Mesenchymal stem cell (in vitro differentiated cells and primary cell): Measurements from ENCODE around the gene BNC2.

Source experiments
- DNase-seq: peaks from one replicate; pipeline ENCODE4 v3.0.0-alpha.2; 2013
- H2AFZ ChIP-seq: one replicate; pipeline ENCODE4 v1.6.1; 2013; ENCODE audit warnings: low read depth, mild to moderate bottlenecking, control low read depth, inconsistent platforms, low read length, moderate library complexity
- H2AK5ac ChIP-seq: 2 replicates; pipeline ENCODE4 v1.6.1; 2013; ENCODE audit warnings: low read length, moderate library complexity, mild to moderate bottlenecking, inconsistent platforms; ENCODE audit not compliant: severe bottlenecking
- H2BK120ac ChIP-seq: one replicate; pipeline ENCODE4 v1.6.1; 2013; ENCODE audit warnings: low read depth, mild to moderate bottlenecking, inconsistent platforms, low read length, moderate library complexity
- H2BK12ac ChIP-seq, 2 experiments: one replicate each; pipeline ENCODE4 v1.6.1; 2013; ENCODE audit warnings: inconsistent platforms in 2 of 2, low read length in 2 of 2, mild to moderate bottlenecking in 2 of 2, moderate library complexity in 2 of 2, control low read depth in 1 of 2
- H2BK15ac ChIP-seq: one replicate; pipeline ENCODE4 v1.6.1; 2013; ENCODE audit warnings: mild to moderate bottlenecking, low read depth, inconsistent platforms; ENCODE audit not compliant: poor library complexity, severe bottlenecking
- H2BK5ac ChIP-seq: 2 replicates; pipeline ENCODE4 v1.6.1; 2013; ENCODE audit warnings: low read depth, mild to moderate bottlenecking, low read length, control low read depth, inconsistent platforms; ENCODE audit not compliant: poor library complexity, severe bottlenecking
- H3K14ac ChIP-seq, 2 experiments: one replicate each; pipeline ENCODE4 v1.6.1; 2013; ENCODE audit warnings: inconsistent platforms in 2 of 2, low read length in 2 of 2, control low read depth in 1 of 2, mild to moderate bottlenecking in 1 of 2, moderate library complexity in 1 of 2
- H3K18ac ChIP-seq, 2 experiments: one replicate each; pipeline ENCODE4 v1.6.1; 2013; ENCODE audit warnings: inconsistent platforms in 2 of 2, low read length in 2 of 2, control low read depth in 1 of 2, low read depth in 1 of 2, mild to moderate bottlenecking in 1 of 2
- H3K23ac ChIP-seq, 2 experiments: one replicate each; pipeline ENCODE4 v1.6.1; 2013; ENCODE audit warnings: inconsistent platforms in 2 of 2, low read length in 2 of 2, mild to moderate bottlenecking in 2 of 2, moderate library complexity in 2 of 2, control low read depth in 1 of 2
- H3K27ac ChIP-seq: 2 replicates; pipeline ENCODE4 v1.5.1; 2013; ENCODE audit warnings: mild to moderate bottlenecking, moderate library complexity, low read length, control low read depth, inconsistent platforms; ENCODE audit not compliant: poor library complexity, severe bottlenecking
- H3K27me3 ChIP-seq, 2 experiments: 2 replicates each; pipeline versions ENCODE4 v1.6.1 to v1.7.0; 2013; ENCODE audit warnings: low read length in 2 of 2, mild to moderate bottlenecking in 2 of 2, moderate library complexity in 2 of 2, control low read depth in 1 of 2, inconsistent platforms in 1 of 2; ENCODE audit not compliant: control insufficient read depth in 1 of 2, insufficient read depth in 1 of 2
- H3K36me3 ChIP-seq, 2 experiments: 2 replicates each; pipeline versions ENCODE4 v1.6.1 to v1.7.0; 2013; ENCODE audit warnings: low read length in 2 of 2, control low read depth in 1 of 2, inconsistent platforms in 1 of 2, low read depth in 1 of 2, mild to moderate bottlenecking in 1 of 2; ENCODE audit not compliant: insufficient read depth in 2 of 2, control insufficient read depth in 1 of 2
- H3K4ac ChIP-seq, 2 experiments: one replicate each; pipeline ENCODE4 v1.6.1; 2013; ENCODE audit warnings: inconsistent platforms in 2 of 2, low read length in 2 of 2, mild to moderate bottlenecking in 2 of 2, moderate library complexity in 2 of 2, control low read depth in 1 of 2, low read depth in 1 of 2
- H3K4me1 ChIP-seq: 2 replicates; pipeline ENCODE4 v1.6.1; 2013; ENCODE audit warnings: low read depth, low read length, control low read depth; ENCODE audit not compliant: control insufficient read depth, insufficient read depth
- H3K4me2 ChIP-seq: 2 replicates; pipeline ENCODE4 v1.6.1; 2013; ENCODE audit warnings: low read length, mild to moderate bottlenecking, inconsistent platforms; ENCODE audit not compliant: poor library complexity, severe bottlenecking
- H3K4me3 ChIP-seq, 2 experiments: 2 replicates each; pipeline versions ENCODE4 v1.5.1 to v1.7.0; 2013; ENCODE audit warnings: low read length in 2 of 2, mild to moderate bottlenecking in 2 of 2, control low read depth in 1 of 2, low read depth in 1 of 2; ENCODE audit not compliant: insufficient read depth in 1 of 2
- H3K79me1 ChIP-seq: replicated peaks from 2 replicates; pipeline ENCODE4 v1.6.1; 2013; ENCODE audit warnings: mild to moderate bottlenecking, control low read depth, low read length, inconsistent platforms; ENCODE audit not compliant: poor library complexity, severe bottlenecking
- H3K9ac ChIP-seq: 2 replicates; pipeline ENCODE4 v1.7.0; 2013; ENCODE audit warnings: mild to moderate bottlenecking, low read length, moderate library complexity
- H3K9me3 ChIP-seq: 2 replicates; pipeline ENCODE4 v1.7.0; 2013; ENCODE audit warnings: mild to moderate bottlenecking, low read length; ENCODE audit not compliant: control insufficient read depth
- H4K8ac ChIP-seq: one replicate; pipeline ENCODE4 v1.6.1; 2013; ENCODE audit warnings: inconsistent platforms, mild to moderate bottlenecking, low read length, moderate library complexity
- H4K91ac ChIP-seq: one replicate; pipeline ENCODE4 v1.6.1; 2013; ENCODE audit warnings: mild to moderate bottlenecking, low read length, inconsistent platforms
- WGBS: methylation state at CpG from one replicate; pipeline ENCODE4 v1.1.7; 2013; ENCODE audit warnings: mixed read lengths; 5-methylcytosine and 5-hydroxymethylcytosine counted together

Gene BNC2

DNA sequence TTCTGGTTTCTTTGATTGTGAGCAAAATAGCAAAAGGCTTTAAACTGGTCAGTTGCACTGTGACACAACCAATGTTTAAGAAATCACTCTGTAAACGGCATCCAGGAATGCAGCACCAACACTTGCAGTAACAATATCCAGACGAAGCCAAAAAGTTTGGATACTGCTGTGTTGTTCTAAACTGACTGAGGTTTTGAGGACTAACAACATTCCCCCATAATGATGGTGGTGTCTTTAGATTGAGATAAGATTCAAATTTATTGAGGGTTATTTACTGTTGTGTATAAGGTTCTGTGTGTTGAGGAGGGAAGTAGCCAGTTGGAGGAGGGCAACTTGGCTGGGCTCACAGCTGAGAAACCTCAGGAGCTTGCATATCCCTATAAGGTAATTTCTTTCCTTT lies 353.6 kb downstream of the BNC2 start:
- DNase-seq: peak; percentile 69
- H3K4me1 ChIP-seq: peaks cover 5% of the 10 kb centered on the region
- H3K9me3 ChIP-seq: no peaks in the 10 kb centered on the region
- no peak overlapping the region for H3K23ac ChIP-seq
- no peak overlapping the region for H2BK12ac ChIP-seq
- no peak overlapping the region for H3K14ac ChIP-seq
- H2BK120ac ChIP-seq: no peak overlapping the region
- no peak overlapping the region for H3K4me3 ChIP-seq
- H3K4me2 ChIP-seq: no peak overlapping the region
- no CpG with 5 or more reads among the region's 2 CpGs for WGBS
- no peak overlapping the region for H2AFZ ChIP-seq
- no peak overlapping the region for H3K18ac ChIP-seq
- H4K91ac ChIP-seq: no peak overlapping the region
- peak overlapping the region; percentile 82 for H3K9ac ChIP-seq
- H2AK5ac ChIP-seq: no peak overlapping the region
- no peaks in the 10 kb centered on the region for H3K27me3 ChIP-seq
- peaks cover 27% of the 10 kb centered on the region for H3K79me1 ChIP-seq
- H3K36me3 ChIP-seq: peaks cover 0 to 23% of the 10 kb centered on the region in 2 experiments
- H3K4ac ChIP-seq: no peak overlapping the region
- H3K27ac ChIP-seq: peak overlapping the region; percentile 21
- H4K8ac ChIP-seq: no peak overlapping the region
- no peak overlapping the region for H2BK5ac ChIP-seq
- H2BK15ac ChIP-seq: no peak overlapping the region

GRCh38 chr9:16515879-16516301 lies 354.6 kb downstream of the BNC2 start:
- H3K4me2 ChIP-seq: no peak overlapping the region
- peak; percentile 85 for DNase-seq
- peak overlapping the region in 1 of 2 experiments; percentile 7 for H3K4me3 ChIP-seq
- no peaks in the 10 kb centered on the region for H3K9me3 ChIP-seq
- H3K4ac ChIP-seq: no peak overlapping the region
- H2BK120ac ChIP-seq: no peak overlapping the region
- H2BK12ac ChIP-seq: no peak overlapping the region
- H3K23ac ChIP-seq: no peak overlapping the region
- H3K4me1 ChIP-seq: peaks cover 5% of the 10 kb centered on the region
- peaks cover 0 to 21% of the 10 kb centered on the region in 2 experiments for H3K36me3 ChIP-seq
- H2AFZ ChIP-seq: no peak overlapping the region
- H3K18ac ChIP-seq: peak overlapping the region; percentile 31 to 69
- H3K79me1 ChIP-seq: peaks cover 28% of the 10 kb centered on the region
- H4K91ac ChIP-seq: peak overlapping the region; percentile 87
- H3K9ac ChIP-seq: peak overlapping the region; percentile 82
- H2BK5ac ChIP-seq: peak overlapping the region; percentile 8
- no peaks in the 10 kb centered on the region for H3K27me3 ChIP-seq
- peak overlapping the region; percentile 69 for H3K27ac ChIP-seq
- H3K14ac ChIP-seq: no peak overlapping the region
- H4K8ac ChIP-seq: peak overlapping the region; percentile 55
- H2AK5ac ChIP-seq: peak overlapping the region; percentile 10
- 0% methylated on average over 3 of the region's 4 CpGs for WGBS
- no peak overlapping the region for H2BK15ac ChIP-seq

- Histone ChIP-seq H2BK15ac (peak overlapping the region; percentile 17), H3K4ac (peak overlapping the region; percentile 10 to 69), H3K14ac (no peak overlapping the region), H3K4me1 (peaks cover 5% of the 10 kb centered on the region), H3K18ac (peak overlapping the region; percentile 15 to 90), H4K8ac (peak overlapping the region; percentile 94), H2BK5ac (no peak overlapping the region), H2AK5ac (peak overlapping the region; percentile 47), H4K91ac (peak overlapping the region; percentile 3), H2BK120ac (peak overlapping the region; percentile 83), H3K9ac (peak overlapping the region; percentile 82), H3K4me2 (no peak overlapping the region), H3K27me3 (no peaks in the 10 kb centered on the region), H3K79me1 (peaks cover 29% of the 10 kb centered on the region), H3K4me3 (no peak overlapping the region), H3K27ac (peak overlapping the region; percentile 24), H3K36me3 (peaks cover 0 to 21% of the 10 kb centered on the region in 2 experiments), H3K23ac (no peak overlapping the region), H3K9me3 (no peaks in the 10 kb centered on the region), H2BK12ac (peak overlapping the region; percentile 6 to 61), H2AFZ (no peak overlapping the region)
- peak; percentile 54 for DNase-seq
- WGBS: 15% methylated on average over 11 of the region's 12 CpGs
These were observed 355.3 kb downstream of the BNC2 start for GRCh38 chr9:16515207-16515606.

GRCh38 chr9:16514131-16514530 lies 356.3 kb downstream of the BNC2 start:
- Histone ChIP-seq H3K18ac (peak overlapping the region; percentile 19 to 66), H3K23ac (no peak overlapping the region), H3K27ac (no peak overlapping the region), H2AK5ac (no peak overlapping the region), H3K14ac (no peak overlapping the region), H3K4me3 (no peak overlapping the region), H4K91ac (peak overlapping the region; percentile 7), H3K9ac (no peak overlapping the region), H2BK15ac (no peak overlapping the region), H4K8ac (no peak overlapping the region), H2BK12ac (peak overlapping the region; percentile 37 to 61), H3K36me3 (peaks cover 0 to 18% of the 10 kb centered on the region in 2 experiments), H3K79me1 (peaks cover 24% of the 10 kb centered on the region), H2BK120ac (no peak overlapping the region), H3K4ac (peak overlapping the region in 1 of 2 experiments; percentile 68), H3K27me3 (no peaks in the 10 kb centered on the region), H3K9me3 (no peaks in the 10 kb centered on the region), H2BK5ac (no peak overlapping the region), H2AFZ (no peak overlapping the region), H3K4me1 (peaks cover 8% of the 10 kb centered on the region), H3K4me2 (no peak overlapping the region)
- no peak for DNase-seq
- 82% methylated on average over 1 of the region's 1 CpG for WGBS
